ENCODE results near the gene BNC2. TPM values are rescaled to one million over a fixed set of nuclear protein-coding genes. Genes with fewer than 3 reads are reported as not detected.

BNC2 gene
- total RNA-seq, 1 experiment from 2014 or later = 43.6 TPM

DNA sequence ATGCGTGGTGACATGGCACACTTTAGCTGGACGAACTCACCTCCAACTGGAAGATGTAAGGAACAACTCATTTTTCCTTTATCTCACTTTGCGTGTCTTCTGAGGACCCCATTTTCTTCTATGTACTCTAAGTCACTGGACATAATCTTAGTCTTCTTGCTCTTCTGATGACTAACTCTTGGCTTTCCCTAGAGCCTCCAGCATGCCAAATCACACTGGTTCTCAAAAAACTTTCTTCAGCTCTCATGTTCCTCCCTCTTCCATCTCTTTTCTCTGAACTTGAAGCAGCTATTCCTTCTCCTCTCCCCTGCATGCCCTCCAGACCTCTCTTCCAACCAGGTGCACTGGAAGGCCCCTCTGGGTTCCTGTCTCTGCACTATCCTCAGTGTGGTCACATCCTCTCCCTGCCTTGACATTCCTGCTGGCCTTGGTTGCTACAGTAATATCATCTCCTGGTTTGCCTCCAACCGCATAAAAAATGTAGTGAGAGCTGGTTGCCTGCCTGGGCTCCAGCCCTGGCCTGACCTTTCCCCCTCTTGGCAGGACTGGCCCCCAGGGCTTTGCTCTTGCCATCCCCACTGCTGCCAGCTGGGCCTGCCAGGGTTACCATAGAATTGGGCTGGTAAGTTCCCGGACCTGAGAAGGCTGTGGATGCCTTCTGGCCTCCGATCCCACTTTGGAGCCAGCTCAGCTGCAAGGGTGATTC lies 44.8 kb upstream of the BNC2 start:
- H3K56ac ChIP-seq (ENCODE audit: insufficient read length, low read depth, low read length) = no peak overlapping the region
- H2BK12ac ChIP-seq (ENCODE audit: insufficient read length, low read depth, low read length) = no peak overlapping the region
- TF ChIP-seq, protein P1, sequence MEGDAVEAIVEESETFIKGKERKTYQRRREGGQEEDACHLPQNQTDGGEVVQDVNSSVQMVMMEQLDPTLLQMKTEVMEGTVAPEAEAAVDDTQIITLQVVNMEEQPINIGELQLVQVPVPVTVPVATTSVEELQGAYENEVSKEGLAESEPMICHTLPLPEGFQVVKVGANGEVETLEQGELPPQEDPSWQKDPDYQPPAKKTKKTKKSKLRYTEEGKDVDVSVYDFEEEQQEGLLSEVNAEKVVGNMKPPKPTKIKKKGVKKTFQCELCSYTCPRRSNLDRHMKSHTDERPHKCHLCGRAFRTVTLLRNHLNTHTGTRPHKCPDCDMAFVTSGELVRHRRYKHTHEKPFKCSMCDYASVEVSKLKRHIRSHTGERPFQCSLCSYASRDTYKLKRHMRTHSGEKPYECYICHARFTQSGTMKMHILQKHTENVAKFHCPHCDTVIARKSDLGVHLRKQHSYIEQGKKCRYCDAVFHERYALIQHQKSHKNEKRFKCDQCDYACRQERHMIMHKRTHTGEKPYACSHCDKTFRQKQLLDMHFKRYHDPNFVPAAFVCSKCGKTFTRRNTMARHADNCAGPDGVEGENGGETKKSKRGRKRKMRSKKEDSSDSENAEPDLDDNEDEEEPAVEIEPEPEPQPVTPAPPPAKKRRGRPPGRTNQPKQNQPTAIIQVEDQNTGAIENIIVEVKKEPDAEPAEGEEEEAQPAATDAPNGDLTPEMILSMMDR (conservative IDR thresholded peaks at IDR 0.05) = no peak
- no peak overlapping the region for H3K9ac ChIP-seq (ENCODE audit: extremely low read depth, insufficient read length, low read length)
- no peak overlapping the region for H3K4me2 ChIP-seq (ENCODE audit: insufficient read depth, insufficient read length, low read length)
- no peak overlapping the region for H3K18ac ChIP-seq (ENCODE audit: insufficient read length, low read depth, low read length)
- H3K14ac ChIP-seq (ENCODE audit: insufficient read depth, low read length) = no peak overlapping the region
- H4K20me1 ChIP-seq (ENCODE audit: control insufficient read depth, insufficient read depth, insufficient read length) = no peaks in the 10 kb centered on the region
- Mint-ChIP-seq H3K4me3 (no peak overlapping the region), H3K27ac (no peak overlapping the region), H3K4me1 (no peaks in the 10 kb centered on the region), H3K27me3 (ENCODE audit: low read depth) (peaks cover 40% of the 10 kb centered on the region), H3K9me3 (peaks cover 5 to 6% of the 10 kb centered on the region in 2 experiments; a peak in 3 of 5 replicates), H3K36me3 (ENCODE audit: insufficient read depth in 1 of 3, low read depth in 3 of 3) (peaks cover 4 to 9% (median 6%) of the 10 kb centered on the region in 3 experiments; a peak in 5 of 7 replicates)
- no peak overlapping the region for H2BK120ac ChIP-seq (ENCODE audit: low read depth, low read length, poor library complexity, severe bottlenecking)
- no CpG with 5 or more reads among the region's 6 CpGs for WGBS (ENCODE audit: extremely low coverage, insufficient read length, low lambda C conversion rate)
- H3T11ph ChIP-seq (ENCODE audit: low read length) = no peak overlapping the region
- H3K4me1 ChIP-seq (ENCODE audit: insufficient read depth, low read length) = no peaks in the 10 kb centered on the region
- H2BK20ac ChIP-seq (ENCODE audit: low read depth, low read length, poor library complexity, severe bottlenecking) = no peak overlapping the region
- H2BK15ac ChIP-seq (ENCODE audit: low read depth, low read length) = no peak overlapping the region
- no peak overlapping the region for H3K23ac ChIP-seq (ENCODE audit: insufficient read length, low read depth, low read length)
- no peak overlapping the region for H4K8ac ChIP-seq (replicated peaks; ENCODE audit: insufficient read length, low read depth, low read length)
- H4K91ac ChIP-seq (ENCODE audit: insufficient read length, low read depth, low read length) = no peak overlapping the region
- no peak overlapping the region for H4K5ac ChIP-seq (ENCODE audit: insufficient read length, low read depth, low read length)
- DNase-seq = no peak
- H3K23me2 ChIP-seq (ENCODE audit: insufficient read length, low read depth, low read length, poor library complexity, severe bottlenecking) = no peaks in the 10 kb centered on the region
- no peaks in the 10 kb centered on the region for H3K79me2 ChIP-seq (ENCODE audit: insufficient read depth, low read length)
- H3K9me3 ChIP-seq (ENCODE audit: control insufficient read depth, low read depth, low read length) = no peaks in the 10 kb centered on the region
- H3K4ac ChIP-seq (ENCODE audit: low read depth, low read length) = no peak overlapping the region
- H3K27ac ChIP-seq (ENCODE audit: insufficient read length, low read depth, low read length) = no peak overlapping the region
- no peak overlapping the region for H2AFZ ChIP-seq (ENCODE audit: low read length)
- H3K27me3 ChIP-seq (ENCODE audit: insufficient read depth, low read length) = no peaks in the 10 kb centered on the region
- H2BK5ac ChIP-seq (ENCODE audit: insufficient read length, low read length) = no peak overlapping the region
- no peaks in the 10 kb centered on the region for H3K79me1 ChIP-seq (ENCODE audit: insufficient read depth, low read depth, low read length, poor library complexity, severe bottlenecking)
- no peak overlapping the region for H2AK5ac ChIP-seq (ENCODE audit: insufficient read length, low read length)

All from H9 (cell line).